GM21528 (cell line): Measurements from ENCODE around the gene RARRES1.

Experiments
- ATAC-seq: cut with Tn5 transposase; IDR thresholded peaks from one replicate; pipeline ENCODE4 v1.9.1; 2021; ENCODE audit warnings: mild to moderate bottlenecking, moderate library complexity; ENCODE audit not compliant: unreplicated experiment, low FRiP score

The RARRES1 gene, protein sequence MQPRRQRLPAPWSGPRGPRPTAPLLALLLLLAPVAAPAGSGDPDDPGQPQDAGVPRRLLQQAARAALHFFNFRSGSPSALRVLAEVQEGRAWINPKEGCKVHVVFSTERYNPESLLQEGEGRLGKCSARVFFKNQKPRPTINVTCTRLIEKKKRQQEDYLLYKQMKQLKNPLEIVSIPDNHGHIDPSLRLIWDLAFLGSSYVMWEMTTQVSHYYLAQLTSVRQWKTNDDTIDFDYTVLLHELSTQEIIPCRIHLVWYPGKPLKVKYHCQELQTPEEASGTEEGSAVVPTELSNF

DNA sequence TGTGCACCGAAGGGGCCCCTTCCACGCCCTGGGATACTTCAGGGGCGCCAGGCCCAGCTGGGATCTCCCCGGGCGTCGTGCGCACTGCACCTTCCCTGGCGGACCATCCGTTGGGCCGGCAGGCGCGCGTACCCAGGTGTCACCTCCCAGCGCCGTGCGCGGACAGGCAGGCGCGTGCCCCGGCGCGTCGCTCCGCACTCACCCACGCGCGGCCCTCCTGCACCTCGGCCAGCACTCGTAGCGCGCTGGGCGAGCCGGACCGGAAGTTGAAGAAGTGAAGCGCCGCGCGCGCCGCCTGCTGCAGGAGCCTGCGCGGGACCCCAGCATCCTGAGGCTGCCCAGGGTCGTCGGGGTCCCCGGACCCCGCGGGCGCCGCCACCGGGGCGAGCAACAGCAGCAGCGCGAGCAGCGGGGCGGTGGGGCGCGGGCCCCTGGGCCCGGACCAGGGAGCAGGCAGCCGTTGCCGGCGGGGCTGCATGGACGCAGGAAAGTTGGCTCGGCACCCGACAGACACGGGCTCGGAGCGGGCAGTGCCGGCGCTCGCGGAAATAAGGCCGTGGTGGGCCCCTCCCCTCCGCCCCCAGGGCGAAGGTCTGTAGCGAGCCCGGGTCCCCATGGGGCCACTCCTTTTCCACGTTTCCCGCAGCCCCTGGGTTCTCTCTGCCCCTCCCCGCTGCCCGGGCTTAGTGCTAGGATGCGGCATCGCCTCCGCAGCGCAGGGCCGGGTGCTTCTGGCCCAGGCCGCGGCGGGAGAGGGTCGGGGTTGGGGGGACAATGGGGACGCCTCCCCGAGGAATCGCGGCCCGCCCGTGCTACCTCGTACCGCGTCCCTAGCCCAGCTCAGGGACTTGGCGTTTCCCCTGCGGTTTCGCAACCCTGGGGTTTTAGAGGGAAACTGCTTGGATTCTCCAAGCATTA lies at the start of gene RARRES1:
Gene RARRES1 (minus strand): TSS at position 520 of the 918 bp plus-strand sequence. CDS start 42 bp downstream, at position 478.
- peak; percentile 68 for ATAC-seq

DNA sequence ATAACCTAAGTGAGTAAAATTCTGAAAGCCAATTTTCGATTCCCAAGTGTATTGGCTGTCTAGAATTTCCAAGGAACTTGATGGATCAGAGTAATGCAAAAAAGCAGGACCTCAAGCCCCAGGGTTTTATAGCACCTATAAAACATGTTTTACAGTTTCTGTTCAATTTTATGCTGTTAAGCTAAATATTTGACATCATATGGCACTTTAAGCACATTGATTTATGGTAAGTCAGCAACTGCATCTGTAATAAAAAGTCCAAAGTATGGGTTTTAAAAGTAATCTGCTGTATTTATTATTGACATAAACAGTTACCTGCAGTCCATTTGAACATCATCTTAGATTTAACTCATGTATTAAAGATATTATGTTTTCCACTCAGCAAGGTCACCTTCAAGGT lies 49.6 kb upstream of the RARRES1 start:
- no peak for ATAC-seq

DNA sequence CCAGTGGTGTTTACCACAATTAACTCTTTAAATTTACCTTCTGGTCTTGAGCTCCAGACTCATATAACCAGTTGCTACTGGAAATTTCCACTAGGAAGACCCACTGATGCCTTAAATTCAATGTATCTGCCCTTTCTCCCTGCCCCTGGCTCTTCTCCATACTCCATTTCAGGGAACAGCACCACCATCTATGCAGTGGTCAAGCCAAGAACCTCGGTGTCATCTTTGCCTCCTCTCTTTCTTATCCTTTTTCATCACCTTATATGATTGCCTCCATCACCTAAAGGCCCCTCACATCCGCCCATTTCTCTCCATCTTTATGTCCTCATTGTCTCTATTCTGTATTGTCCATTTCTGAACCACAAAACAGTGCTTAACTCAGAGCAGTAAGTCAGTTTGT lies 48.9 kb upstream of the RARRES1 start:
- no peak for ATAC-seq

- no peak for ATAC-seq
Observed at GRCh38 chr3:158780766-158781165, 48.5 kb upstream of the RARRES1 start.

GRCh38 chr3:158777161-158777873 lies 45.1 kb upstream of the RARRES1 start:
- no peak for ATAC-seq

- ATAC-seq: no peak
Observed at GRCh38 chr3:158776531-158776930, 44.3 kb upstream of the RARRES1 start.

- no peak for ATAC-seq
Observed at GRCh38 chr3:158775426-158776410, 43.5 kb upstream of the RARRES1 start.

- no peak for ATAC-seq
Observed at GRCh38 chr3:158774965-158775364, 42.7 kb upstream of the RARRES1 start.

DNA sequence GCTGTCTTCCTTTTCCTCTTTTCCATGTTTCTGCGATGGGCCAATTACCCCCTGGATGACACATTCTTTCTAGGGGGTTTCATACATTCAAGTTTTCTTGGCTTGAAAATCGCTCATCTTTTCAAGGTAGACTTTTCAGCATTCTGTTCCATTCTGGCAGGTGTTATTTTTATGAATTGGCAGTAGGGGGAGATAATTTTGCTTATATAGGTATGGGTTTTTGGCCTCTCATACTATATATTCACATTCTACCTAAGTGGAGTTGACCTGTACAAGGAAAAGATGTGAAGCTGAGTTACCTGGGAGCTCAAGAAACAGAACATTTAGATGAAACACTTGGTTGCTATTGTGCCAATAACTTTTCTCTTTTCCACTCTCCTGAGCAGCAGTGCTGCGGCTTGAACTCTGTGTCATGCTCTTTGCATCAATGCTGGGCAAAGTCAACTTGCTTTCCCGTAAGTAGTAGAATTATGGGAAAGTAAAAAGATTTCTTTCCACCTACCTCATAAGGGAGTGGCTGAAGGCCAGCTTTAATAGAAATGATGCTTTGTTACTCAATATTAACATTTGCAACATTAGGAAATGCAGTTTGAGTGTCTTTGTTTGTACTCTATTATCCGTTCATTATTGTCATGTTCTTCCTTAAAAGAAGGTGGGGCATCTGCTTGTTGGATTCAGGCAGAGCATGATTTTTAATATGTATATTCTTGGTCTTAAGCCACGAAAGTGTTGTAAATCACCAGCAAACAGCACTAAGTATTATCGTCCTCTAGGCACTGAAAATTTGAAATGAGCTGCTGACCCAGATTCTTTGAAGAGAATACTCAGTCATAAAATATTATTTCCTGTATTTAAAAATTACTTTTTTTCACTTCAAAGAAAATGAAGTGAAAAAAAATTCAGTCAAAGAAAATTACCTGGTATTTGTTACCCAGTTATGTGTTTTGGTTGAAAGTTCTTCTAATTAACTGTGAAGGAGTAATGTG lies 41.9 kb upstream of the RARRES1 start:
- no peak for ATAC-seq

DNA sequence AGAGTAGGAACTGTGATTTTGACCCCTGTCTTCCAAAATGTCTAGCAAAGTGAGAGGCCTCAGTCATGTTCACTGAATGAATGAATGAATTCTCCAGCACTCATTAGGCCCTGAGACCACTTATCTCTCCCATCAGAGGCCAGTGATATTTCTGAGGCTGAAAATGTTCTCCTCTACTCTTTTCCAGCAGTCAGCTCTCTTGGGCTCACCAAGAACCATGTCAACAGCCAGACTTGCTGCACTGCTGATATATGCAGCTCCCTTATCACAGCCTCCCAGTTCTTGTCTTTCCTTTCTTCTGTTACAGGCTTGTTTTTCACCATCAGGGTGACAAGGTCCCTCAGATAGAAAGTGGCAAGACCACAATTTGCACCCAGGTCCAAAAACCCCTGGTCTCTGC lies 40.9 kb upstream of the RARRES1 start:
- no peak for ATAC-seq

DNA sequence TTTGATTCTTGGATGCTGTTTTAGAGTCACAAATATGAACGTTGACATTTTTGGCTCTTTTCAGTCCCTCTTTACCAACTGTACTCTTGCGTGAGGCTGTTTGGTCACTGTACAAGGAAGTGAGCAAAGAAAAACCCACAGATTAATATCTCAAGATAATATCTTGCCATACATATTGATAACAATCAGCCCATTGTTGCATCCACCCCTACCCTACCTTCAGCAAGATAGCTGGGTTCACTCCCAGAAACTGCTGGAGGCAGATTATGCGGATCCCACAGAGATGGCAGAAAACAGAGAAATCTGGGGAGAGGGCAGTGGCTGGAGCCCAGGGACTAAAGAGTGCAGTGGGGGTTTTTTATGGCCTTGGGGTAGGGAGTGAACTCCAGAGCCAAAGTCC lies 39.7 kb upstream of the RARRES1 start:
- ATAC-seq: no peak

GRCh38 chr3:158771577-158771976 lies 39.3 kb upstream of the RARRES1 start:
- ATAC-seq: no peak

DNA sequence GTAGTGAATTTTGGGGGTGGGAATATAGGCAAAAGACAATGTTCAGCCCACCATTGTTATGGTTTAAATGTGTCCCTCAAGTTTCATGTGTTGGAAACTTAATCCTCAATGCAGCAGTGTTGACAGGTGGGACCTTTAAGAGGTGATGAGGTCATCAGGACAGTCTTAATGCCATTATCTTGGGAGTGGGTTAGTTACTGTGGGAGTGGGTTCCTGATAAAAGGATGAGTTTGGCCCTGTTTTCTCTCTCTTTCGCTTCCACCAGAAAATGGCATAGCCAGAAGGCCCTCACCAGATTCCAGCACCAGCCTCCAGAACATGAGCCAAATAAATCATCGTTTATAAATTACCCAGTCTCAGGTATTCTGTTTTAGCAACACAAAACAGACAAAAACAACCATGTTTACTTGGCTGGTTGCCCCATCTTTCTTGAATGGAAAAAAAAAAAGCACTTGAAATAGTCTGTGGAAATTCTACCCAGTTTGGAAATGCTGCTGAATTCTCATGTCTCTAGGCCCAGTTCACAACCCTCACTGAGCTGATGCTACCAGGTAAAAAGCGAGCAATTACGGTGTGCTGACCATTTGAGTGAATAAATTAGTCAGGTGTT lies 38.6 kb upstream of the RARRES1 start:
- no peak for ATAC-seq

DNA sequence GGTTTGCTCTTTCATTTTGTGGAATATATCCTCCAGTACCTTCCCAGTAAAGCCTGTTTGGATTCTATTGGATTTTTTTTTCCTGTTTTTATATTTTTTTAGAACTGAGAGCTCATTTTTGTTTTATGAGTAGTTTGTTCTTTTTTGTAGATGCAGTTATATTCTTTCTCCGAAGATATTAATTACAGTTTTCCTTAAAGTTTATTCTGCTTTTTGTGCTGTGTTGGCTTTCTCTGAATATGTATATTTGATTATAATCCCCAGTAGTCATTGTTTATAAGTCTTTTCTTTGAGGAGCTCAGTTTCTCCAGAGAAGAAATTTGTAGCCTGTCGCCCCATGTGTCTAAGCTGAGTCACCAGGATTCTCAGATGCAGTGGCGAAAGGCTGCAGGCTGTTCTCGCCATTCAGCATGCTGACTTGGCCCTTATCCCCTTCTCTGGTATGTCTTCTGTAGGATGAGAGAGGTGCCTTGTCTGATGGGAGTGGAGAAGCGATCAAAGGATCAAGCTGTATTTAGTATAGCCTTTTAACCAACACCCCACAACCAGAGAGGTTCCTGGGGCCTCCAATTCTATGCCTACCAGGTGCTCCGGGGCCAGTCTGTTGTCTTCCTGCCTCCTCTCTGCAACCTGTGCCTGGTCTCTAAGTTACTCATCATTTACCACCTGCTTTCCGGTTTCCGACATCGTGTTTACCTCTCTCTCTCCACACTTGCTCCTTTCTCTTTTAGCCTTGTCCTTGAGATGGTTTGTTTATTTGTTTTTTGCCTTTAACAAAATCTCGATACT lies 37.9 kb upstream of the RARRES1 start:
- no peak for ATAC-seq

GRCh38 chr3:158769549-158769948 lies 37.3 kb upstream of the RARRES1 start:
- ATAC-seq: no peak

- no peak for ATAC-seq
Observed at GRCh38 chr3:158768881-158769543, 36.8 kb upstream of the RARRES1 start.

GRCh38 chr3:158768361-158768787 lies 36.1 kb upstream of the RARRES1 start:
- ATAC-seq: no peak
